ENCODE data around the gene ZNF473.

Gene ZNF473

DNA sequence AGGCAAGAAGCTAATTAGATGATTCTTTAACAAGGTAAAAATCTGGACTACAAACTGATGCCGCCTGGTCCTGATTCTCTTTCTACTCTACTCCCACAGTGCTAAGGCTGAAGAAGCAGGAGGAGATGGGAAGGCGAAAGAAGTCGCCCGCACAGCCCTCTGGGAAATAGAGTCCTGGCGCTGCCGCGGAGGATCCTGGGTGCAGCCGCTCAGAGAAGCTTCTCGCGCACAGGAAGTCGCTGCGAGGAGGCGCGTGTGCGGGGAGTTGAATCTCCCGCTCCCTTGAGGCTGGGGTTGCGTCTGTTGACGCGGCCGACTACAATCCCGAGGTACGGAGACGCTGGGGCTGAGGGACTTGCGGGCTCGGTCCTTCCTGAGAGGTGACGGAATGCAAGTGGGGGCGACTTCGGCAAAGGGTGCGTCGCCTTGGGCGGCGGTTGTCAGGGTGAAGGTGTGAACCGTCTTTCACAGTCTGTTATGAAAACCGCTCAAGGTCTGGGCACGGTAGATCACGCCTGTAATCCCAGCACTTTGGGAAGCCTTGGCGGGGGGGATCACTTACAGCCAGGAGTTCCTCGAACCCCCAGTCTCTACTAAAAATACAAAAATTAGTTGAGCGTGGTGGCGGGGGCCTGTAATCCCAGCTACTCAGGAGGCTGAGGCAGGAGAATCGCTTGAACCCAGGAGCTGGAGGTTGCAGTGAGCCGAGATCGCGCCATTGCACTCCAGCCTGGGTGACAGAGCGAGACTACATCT is at the start of gene ZNF473:
ZNF473 (plus strand) TSS at position 212 of the 756 bp plus-strand sequence. CDS start 5,078 bp downstream, outside the sequence.
- in situ Hi-C loops (cut with HindIII; ENCODE audit: low pct_unique_long_range_greater_than_20kb, low sequenced_read_pairs), result no loop called here
- peak; percentile 67 to 95 for DNase-seq (ENCODE audit: low read depth in 1 of 2, low spot score in 1 of 2)
- TF ChIP-seq JUND (IDR thresholded peaks at IDR 0.05; ENCODE audit: low read depth), result no peak

- no peak for DNase-seq (ENCODE audit: low read depth in 1 of 2, low spot score in 1 of 2)
- in situ Hi-C loops (cut with HindIII; ENCODE audit: low pct_unique_long_range_greater_than_20kb, low sequenced_read_pairs), result no loop called here
- no peak for TF ChIP-seq JUND (IDR thresholded peaks at IDR 0.05; ENCODE audit: low read depth)
Measured at GRCh38 chr19:49976496-49976895, 49.3 kb upstream of the ZNF473 start.

DNA sequence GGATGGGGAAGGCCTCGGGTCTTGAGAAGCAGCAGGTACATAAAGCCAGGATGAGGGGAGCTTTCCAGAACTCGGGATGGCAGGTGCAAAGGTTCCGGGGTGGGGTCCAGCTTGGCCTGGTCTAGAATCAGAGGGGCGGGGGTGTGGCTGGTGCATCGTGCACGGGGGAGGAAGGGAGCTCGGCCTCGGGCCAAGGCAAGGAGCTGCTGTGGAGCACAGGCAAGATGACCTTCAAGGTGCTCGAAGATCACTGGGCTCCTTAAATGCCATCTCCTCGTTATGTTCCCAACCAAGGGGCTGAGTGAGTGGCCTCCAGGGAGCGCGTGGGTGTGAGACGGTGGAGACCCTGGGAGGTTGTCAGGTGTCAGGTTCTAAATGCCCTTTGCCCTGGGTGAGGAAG is 48.7 kb upstream of the ZNF473 start:
- no peak for DNase-seq (ENCODE audit: low read depth in 1 of 2, low spot score in 1 of 2)
- in situ Hi-C loops (cut with HindIII; ENCODE audit: low pct_unique_long_range_greater_than_20kb, low sequenced_read_pairs), result no loop called here
- no peak for TF ChIP-seq JUND (IDR thresholded peaks at IDR 0.05; ENCODE audit: low read depth)

- DNase-seq (ENCODE audit: low read depth in 1 of 2, low spot score in 1 of 2), result no peak
- no peak for TF ChIP-seq JUND (IDR thresholded peaks at IDR 0.05; ENCODE audit: low read depth)
- in situ Hi-C loops (cut with HindIII; ENCODE audit: low pct_unique_long_range_greater_than_20kb, low sequenced_read_pairs), result no loop called here
Measured at GRCh38 chr19:49977881-49978280, 47.9 kb upstream of the ZNF473 start.

GRCh38 chr19:49978324-49978723 is 47.5 kb upstream of the ZNF473 start:
- TF ChIP-seq JUND (IDR thresholded peaks at IDR 0.05; ENCODE audit: low read depth), result no peak

DNA sequence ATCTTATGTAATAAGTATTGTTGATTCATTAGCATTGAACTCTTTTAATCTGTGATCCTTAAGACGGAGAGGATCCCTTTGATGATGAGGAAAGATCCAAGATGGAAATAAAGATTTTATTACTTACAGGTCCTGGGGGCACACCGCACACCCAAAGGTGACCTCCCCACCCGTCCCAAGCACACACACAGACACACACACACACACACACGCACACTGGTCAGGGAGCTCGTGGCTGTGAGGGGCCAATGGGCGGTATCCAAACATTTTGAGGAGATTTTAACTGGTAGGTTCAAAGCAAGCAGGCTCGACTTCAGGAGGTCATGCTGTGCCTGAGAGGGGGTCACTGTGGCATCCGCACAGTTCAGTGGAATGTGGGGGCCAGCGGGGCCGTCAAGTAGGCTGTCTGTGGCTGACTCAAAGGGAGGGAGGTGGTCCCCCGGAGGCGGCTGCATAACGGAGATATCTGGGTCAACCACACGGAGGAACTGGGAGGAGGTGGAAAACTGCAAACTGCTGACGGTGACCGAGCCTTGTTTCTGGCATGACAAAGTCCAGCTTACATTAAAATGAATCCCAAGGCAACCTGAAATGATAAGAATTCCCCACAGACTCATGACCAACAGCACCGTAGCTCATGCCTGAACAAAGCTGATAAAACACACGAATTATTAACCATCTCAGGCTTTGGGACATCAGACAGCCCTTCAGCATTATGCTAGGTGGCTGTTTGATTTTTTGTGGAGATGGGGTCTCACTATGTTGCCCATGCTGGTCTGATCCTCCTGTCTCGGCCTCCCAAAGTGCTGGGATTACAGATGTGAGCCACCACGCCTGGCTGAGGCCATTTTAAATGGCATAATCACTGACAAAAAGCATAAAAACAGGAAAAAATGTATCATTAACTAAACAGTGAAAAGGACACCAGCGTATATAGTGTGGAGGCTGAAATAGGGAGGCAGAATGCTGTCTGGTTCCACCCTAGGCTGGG is 43.9 kb upstream of the ZNF473 start:
- TF ChIP-seq JUND (IDR thresholded peaks at IDR 0.05; ENCODE audit: low read depth), result no peak
- in situ Hi-C loops (cut with HindIII; ENCODE audit: low pct_unique_long_range_greater_than_20kb, low sequenced_read_pairs), result no loop called here
- DNase-seq (ENCODE audit: low read depth in 1 of 2, low spot score in 1 of 2), result no peak

More at GRCh38 chr19:49978324-49978723, 47.5 kb upstream of the ZNF473 start:
- in situ Hi-C loops (cut with HindIII; ENCODE audit: low pct_unique_long_range_greater_than_20kb, low sequenced_read_pairs), result no loop called here
- no peak for DNase-seq (ENCODE audit: low read depth in 1 of 2, low spot score in 1 of 2)

GRCh38 chr19:49983645-49984229 is 42.1 kb upstream of the ZNF473 start:
- peak in 1 of 2 experiments; percentile 60 for DNase-seq (ENCODE audit: low read depth in 1 of 2, low spot score in 1 of 2)
- no peak for TF ChIP-seq JUND (IDR thresholded peaks at IDR 0.05; ENCODE audit: low read depth)
- in situ Hi-C loops (cut with HindIII; ENCODE audit: low pct_unique_long_range_greater_than_20kb, low sequenced_read_pairs), result no loop called here

GRCh38 chr19:49984491-49984890 is 41.3 kb upstream of the ZNF473 start:
- no peak for TF ChIP-seq JUND (IDR thresholded peaks at IDR 0.05; ENCODE audit: low read depth)
- in situ Hi-C loops (cut with HindIII; ENCODE audit: low pct_unique_long_range_greater_than_20kb, low sequenced_read_pairs), result no loop called here
- no peak for DNase-seq (ENCODE audit: low read depth in 1 of 2, low spot score in 1 of 2)

- no peak for TF ChIP-seq JUND (IDR thresholded peaks at IDR 0.05; ENCODE audit: low read depth)
- in situ Hi-C loops (cut with HindIII; ENCODE audit: low pct_unique_long_range_greater_than_20kb, low sequenced_read_pairs), result no loop called here
- DNase-seq (ENCODE audit: low read depth in 1 of 2, low spot score in 1 of 2), result no peak
Measured at GRCh38 chr19:49985871-49986270, 39.9 kb upstream of the ZNF473 start.

DNA sequence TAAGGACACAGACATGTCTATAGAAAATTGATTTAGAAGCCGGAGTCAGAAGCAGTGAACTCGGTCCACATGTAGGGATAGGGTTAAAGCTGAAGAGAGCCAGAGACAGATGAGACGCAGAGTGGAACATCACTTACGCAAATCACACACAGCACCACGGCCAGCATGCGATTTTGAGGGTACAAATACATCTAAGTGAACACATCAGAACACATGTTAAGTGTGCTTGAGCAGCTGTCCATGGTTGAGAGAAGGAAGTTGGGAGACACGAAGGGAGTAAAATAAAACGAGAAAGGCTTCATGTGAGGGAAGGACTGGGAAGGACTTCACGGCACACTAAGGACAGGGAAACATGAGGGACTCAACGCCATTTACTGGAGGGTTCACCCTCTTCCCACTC is 39.5 kb upstream of the ZNF473 start:
- in situ Hi-C loops (cut with HindIII; ENCODE audit: low pct_unique_long_range_greater_than_20kb, low sequenced_read_pairs), result no loop called here
- no peak for DNase-seq (ENCODE audit: low read depth in 1 of 2, low spot score in 1 of 2)
- TF ChIP-seq JUND (IDR thresholded peaks at IDR 0.05; ENCODE audit: low read depth), result no peak

- in situ Hi-C loops (cut with HindIII; ENCODE audit: low pct_unique_long_range_greater_than_20kb, low sequenced_read_pairs), result no loop called here
- no peak for TF ChIP-seq JUND (IDR thresholded peaks at IDR 0.05; ENCODE audit: low read depth)
- DNase-seq (ENCODE audit: low read depth in 1 of 2, low spot score in 1 of 2), result peak; percentile 46 to 98
Measured at GRCh38 chr19:49987159-49987698, 38.6 kb upstream of the ZNF473 start.

GRCh38 chr19:49988007-49988406 is 37.8 kb upstream of the ZNF473 start:
- TF ChIP-seq JUND (IDR thresholded peaks at IDR 0.05; ENCODE audit: low read depth), result no peak
- in situ Hi-C loops (cut with HindIII; ENCODE audit: low pct_unique_long_range_greater_than_20kb, low sequenced_read_pairs), result no loop called here
- DNase-seq (ENCODE audit: low read depth in 1 of 2, low spot score in 1 of 2), result no peak

All from T47D (cell line).